GM12875 (cell line): ENCODE results near the gene DDIT4.

Experiments used
- H3K4me3 ChIP-seq: one replicate; pipeline ENCODE4 v1.5.1; 2011; ENCODE audit warnings: low read depth, low read length, control low read depth
- CTCF ChIP-seq: IDR thresholded peaks from 2 replicates; pipeline ENCODE4 v1.5.1; 2011; ENCODE audit warnings: low read depth, mild to moderate bottlenecking, control low read depth, inconsistent platforms, low read length, moderate library complexity, borderline replicate concordance; ENCODE audit not compliant: insufficient read depth

Gene DDIT4

GRCh38 chr10:72251635-72252034 lies 22.1 kb upstream of the DDIT4 start:
- TF ChIP-seq CTCF = no peak
- H3K4me3 ChIP-seq = no peak overlapping the region

- TF ChIP-seq CTCF = no peak
- no peak overlapping the region for H3K4me3 ChIP-seq
Observed at GRCh38 chr10:72252972-72253371, 20.8 kb upstream of the DDIT4 start.

DNA sequence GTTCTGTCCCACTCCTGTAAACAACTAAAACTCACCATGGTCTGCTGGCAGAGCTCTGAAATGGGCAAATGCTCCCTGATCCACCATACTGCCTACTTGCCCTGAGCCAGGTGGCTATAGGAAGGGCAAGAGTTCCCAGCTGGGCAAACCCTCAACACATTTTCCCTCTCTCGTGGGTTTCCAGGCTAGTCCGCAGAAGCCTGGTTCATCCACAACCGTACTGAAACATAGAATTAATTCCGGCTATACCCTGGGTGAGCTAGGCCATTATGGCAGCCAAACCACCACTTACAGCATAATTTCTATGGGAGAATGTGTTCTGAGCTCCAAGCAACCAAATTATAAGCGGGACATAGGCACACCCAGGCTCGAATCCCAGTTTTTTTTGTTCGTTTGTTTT lies 20.1 kb upstream of the DDIT4 start:
- no peak for TF ChIP-seq CTCF
- no peak overlapping the region for H3K4me3 ChIP-seq

DNA sequence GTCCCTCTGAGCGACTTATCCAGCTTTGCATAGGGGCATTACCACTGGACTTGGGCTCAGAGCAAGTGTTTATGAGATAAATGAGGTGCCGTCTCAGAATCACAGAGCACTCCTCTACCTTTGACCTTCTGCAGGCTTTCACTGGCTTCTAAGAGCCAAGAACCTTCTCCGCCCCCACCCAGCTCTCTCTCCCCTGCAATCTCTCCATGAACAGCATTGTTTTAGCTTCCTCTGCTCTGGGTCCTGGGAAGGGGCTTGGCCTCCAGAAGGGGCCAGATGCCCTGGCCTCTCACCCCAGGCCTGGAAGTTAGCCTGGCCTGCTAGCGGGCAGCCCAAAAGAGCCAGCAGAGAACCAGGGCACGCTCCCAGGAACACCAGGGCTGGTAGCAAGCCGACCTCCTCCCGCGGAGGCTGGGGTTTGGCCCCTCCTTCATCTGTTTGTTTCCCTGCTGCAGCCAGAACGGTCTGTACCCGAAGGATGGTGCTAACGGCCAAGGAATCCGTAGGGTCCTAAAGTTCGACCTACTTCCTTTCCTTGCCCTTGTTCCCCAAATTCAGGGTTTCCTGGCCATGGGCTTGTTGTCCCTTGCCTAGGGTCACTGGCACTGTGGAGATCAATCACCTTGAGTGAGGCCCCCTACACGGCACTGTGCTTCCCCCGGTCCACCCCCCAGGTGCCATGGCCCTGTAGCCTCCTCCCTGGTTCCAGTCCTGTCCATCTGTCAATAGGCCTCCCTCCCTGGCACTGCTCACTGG lies 18.7 kb upstream of the DDIT4 start:
- TF ChIP-seq CTCF = no peak
- H3K4me3 ChIP-seq = no peak overlapping the region

GRCh38 chr10:72255977-72256729 lies 17.6 kb upstream of the DDIT4 start:
- H3K4me3 ChIP-seq = no peak overlapping the region
- no peak for TF ChIP-seq CTCF

GRCh38 chr10:72257051-72257892 lies 16.5 kb upstream of the DDIT4 start:
- H3K4me3 ChIP-seq = no peak overlapping the region

More at GRCh38 chr10:72257051-72257892, 16.5 kb upstream of the DDIT4 start:
- no peak for TF ChIP-seq CTCF
